Activated CD4-positive, CD25-positive, alpha-beta regulatory T cell (primary cell): Measurements from ENCODE around the gene PTHLH.
A peak's percentile ranks its signal among the peaks of the same experiment; 100 is the strongest.

ENCODE experiments used
- DNase-seq, 4 experiments: peaks; one replicate each; lab custom pipeline; 2025; lab: John Stamatoyannopoulos, UW

Gene PTHLH

GRCh38 chr12:27974735-27975221, 2.2 kb upstream of the PTHLH start:
- DNase-seq, result no peak

GRCh38 chr12:27973487-27973890, 956 bp upstream of the PTHLH start:
- no peak for DNase-seq

- no peak for DNase-seq
Measured at GRCh38 chr12:27971606-27972005, 927 bp downstream of the PTHLH start.

- no peak for DNase-seq
Measured at GRCh38 chr12:27971121-27971489, 1.4 kb downstream of the PTHLH start.

GRCh38 chr12:27970401-27971120, 2.0 kb downstream of the PTHLH start:
- DNase-seq, result no peak

- peak in 1 of 4 experiments; percentile 22 for DNase-seq
Measured at GRCh38 chr12:27969624-27970400, 2.7 kb downstream of the PTHLH start.

GRCh38 chr12:27968972-27969623, 3.4 kb downstream of the PTHLH start:
- no peak for DNase-seq

GRCh38 chr12:27967551-27968054, 4.9 kb downstream of the PTHLH start:
- DNase-seq, result no peak

- no peak for DNase-seq
Measured at GRCh38 chr12:27966870-27967269, 5.7 kb downstream of the PTHLH start.

- DNase-seq, result no peak
Measured at GRCh38 chr12:27965966-27966365, 6.6 kb downstream of the PTHLH start.

- no peak for DNase-seq
Measured at GRCh38 chr12:27965411-27965810, 7.1 kb downstream of the PTHLH start.

GRCh38 chr12:27964123-27964522, 8.4 kb downstream of the PTHLH start:
- DNase-seq, result no peak

GRCh38 chr12:27960821-27961220, 11.7 kb downstream of the PTHLH start:
- no peak for DNase-seq

- no peak for DNase-seq
Measured at GRCh38 chr12:27958675-27959074, 13.9 kb downstream of the PTHLH start.

GRCh38 chr12:27957366-27957765, 15.2 kb downstream of the PTHLH start:
- no peak for DNase-seq

GRCh38 chr12:27953817-27954216, 18.7 kb downstream of the PTHLH start:
- DNase-seq, result no peak

GRCh38 chr12:27953348-27953747, 19.2 kb downstream of the PTHLH start:
- no peak for DNase-seq

GRCh38 chr12:27952510-27952909, 20.0 kb downstream of the PTHLH start:
- no peak for DNase-seq

GRCh38 chr12:27951898-27952297, 20.6 kb downstream of the PTHLH start:
- DNase-seq, result no peak

- no peak for DNase-seq
Measured at GRCh38 chr12:27946421-27946820, 26.1 kb downstream of the PTHLH start.

- DNase-seq, result peak; percentile 34 to 77 (median 48)
Measured at GRCh38 chr12:27940756-27941402, 31.7 kb downstream of the PTHLH start.

GRCh38 chr12:27940245-27940644, 32.3 kb downstream of the PTHLH start:
- no peak for DNase-seq
